ENCODE data around the gene PRDM15. TPM values are rescaled to one million over a fixed set of nuclear protein-coding genes. Genes with fewer than 3 reads are reported as not detected.

The PRDM15 gene
- total and polyA plus RNA-seq, 2 experiments from 2014 or later, result 3.0 to 10.6 TPM

GRCh38 chr21:41899426-41900202, 20.5 kb upstream of the PRDM15 start (continued):
- TF ChIP-seq REST (IDR thresholded peaks at IDR 0.05; ENCODE audit: unreplicated experiment) (no peak), CTCF (conservative IDR thresholded peaks at IDR 0.05; ENCODE audit: low read depth in 2 of 2) (no peak), NANOG (IDR thresholded peaks at IDR 0.05; ENCODE audit: borderline replicate concordance) (no peak), EZH2 (IDR thresholded peaks at IDR 0.05; ENCODE audit: low read depth, unreplicated experiment) (no peak), EZH2phosphoT487 (IDR thresholded peaks at IDR 0.05; ENCODE audit: unreplicated experiment) (no peak), ETS1 (IDR thresholded peaks at IDR 0.05) (no peak), ZNF331 (CRISPR knock-in tag; IDR thresholded peaks at IDR 0.05; ENCODE audit: low read depth) (no peak), ZNF114 (CRISPR knock-in tag; IDR thresholded peaks at IDR 0.05) (no peak), POLR2AphosphoS5 (IDR thresholded peaks at IDR 0.05; ENCODE audit: low read depth) (no peak), CREB1 (CRISPR knock-in tag; IDR thresholded peaks at IDR 0.05; ENCODE audit: low read depth) (no peak)

GRCh38 chr21:41898998-41899397, 19.9 kb upstream of the PRDM15 start:
- Histone ChIP-seq H4K20me1 (replicated peaks; ENCODE audit: insufficient read depth) (no peaks in the 10 kb centered on the region), H3K9me2 (ENCODE audit: insufficient read depth) (no peaks in the 10 kb centered on the region), H3K79me2 (replicated peaks; ENCODE audit: insufficient read depth) (no peaks in the 10 kb centered on the region), H3K27me3 (ENCODE audit: insufficient read depth) (no peaks in the 10 kb centered on the region), H3K27ac (ENCODE audit: low read depth) (no peak overlapping the region), H3K4me2 (no peak overlapping the region), H3K4me3 (no peak overlapping the region), H2AFZ (no peak overlapping the region), H3K4me1 (ENCODE audit: insufficient read depth) (peaks cover 13% of the 10 kb centered on the region), H3F3A (replicated peaks; ENCODE audit: low read depth) (no peaks in the 10 kb centered on the region), H3K36me3 (ENCODE audit: insufficient read depth) (no peaks in the 10 kb centered on the region)
- Mint-ChIP-seq H3K9me3 (no peaks in the 10 kb centered on the region), H3K4me1 (peaks cover 45% of the 10 kb centered on the region), H3K27ac (no peak overlapping the region), H3K4me3 (no peak overlapping the region), H3K27me3 (ENCODE audit: insufficient read depth, low read depth, poor library complexity) (peaks cover 1% of the 10 kb centered on the region), H3K36me3 (ENCODE audit: low read depth) (peaks cover 8% of the 10 kb centered on the region)
- no peak for ATAC-seq
- no peak for DNase-seq (ENCODE audit: low spot score)
- TF ChIP-seq ETS1 (IDR thresholded peaks at IDR 0.05) (no peak), STAT1 (IDR thresholded peaks at IDR 0.05; ENCODE audit: unreplicated experiment) (no peak), EZH2phosphoT487 (IDR thresholded peaks at IDR 0.05; ENCODE audit: unreplicated experiment) (no peak), NANOG (IDR thresholded peaks at IDR 0.05; ENCODE audit: borderline replicate concordance) (no peak), REST (IDR thresholded peaks at IDR 0.05; ENCODE audit: unreplicated experiment) (no peak), JUNB (IDR thresholded peaks at IDR 0.05; ENCODE audit: unreplicated experiment) (no peak), POLR2AphosphoS5 (IDR thresholded peaks at IDR 0.05; ENCODE audit: low read depth) (no peak), EZH2 (IDR thresholded peaks at IDR 0.05; ENCODE audit: low read depth, unreplicated experiment) (no peak)

All from GM23338 (cell line).